Measurements from ENCODE around the gene TRIM47. TPM values are rescaled to one million over a fixed set of nuclear protein-coding genes. Genes with fewer than 3 reads are reported as not detected.

TRIM47 gene
- total RNA-seq, 1 experiment from 2014 or later: 86.7 TPM

- ChIA-PET CTCF (interaction anchor here (1.0 kb wide), 1 partner anchor 145 kb away, joined by 3 read pairs; no protein-coding TSS in a partner anchor), POLR2A (interaction anchor here (4.2 kb wide), 1 partner anchor 45 kb away, joined by 32 read pairs; a partner anchor contains a TSS), RAD21 (ENCODE audit: low non-redundant PET in 1 of 2, low total read pairs in 2 of 2, uncharacterized antibody in 2 of 2, unreplicated experiment in 2 of 2) (no interaction called here)
- Histone ChIP-seq H3K27ac (ENCODE audit: low read depth, low read length) (no peak overlapping the region), H3K4me2 (ENCODE audit: low read length) (no peak overlapping the region), H3K4me1 (ENCODE audit: control insufficient read depth in 1 of 2, insufficient read depth in 2 of 2, low read length in 2 of 2) (0 out of 4 replicates have a peak, but pooled peaks cover 0 to 3% of the 10 kb centered on the region in 2 experiments), H3K4me3 (replicated peaks in 1 of 2; ENCODE audit: low read depth in 1 of 2, low read length in 2 of 2) (no peak overlapping the region), H3K9me2 (ENCODE audit: insufficient read depth) (no peaks in the 10 kb centered on the region), H2AFZ (ENCODE audit: low read depth, low read length, poor library complexity, severe bottlenecking) (no peak overlapping the region), H3K9me3 (ENCODE audit: control insufficient read depth in 1 of 2, insufficient read depth in 1 of 2, low read depth in 1 of 2, low read length in 2 of 2) (no peaks in the 10 kb centered on the region), H3K79me2 (ENCODE audit: insufficient read depth, low read length) (no peaks in the 10 kb centered on the region), H3K9ac (ENCODE audit: low read length) (no peak overlapping the region), H3K27me3 (ENCODE audit: insufficient read depth, low read length) (no peaks in the 10 kb centered on the region), H3K36me3 (ENCODE audit: control insufficient read depth in 1 of 2, insufficient read depth in 2 of 2, low read length in 2 of 2) (peaks cover 15 to 24% of the 10 kb centered on the region in 2 experiments; a peak in 3 of 4 replicates), H4K20me1 (ENCODE audit: insufficient read depth) (no peaks in the 10 kb centered on the region)
- TF ChIP-seq CBX3 (IDR thresholded peaks at IDR 0.05; ENCODE audit: low read depth) (no peak), SP1 (IDR thresholded peaks at IDR 0.05; ENCODE audit: low read depth) (no peak), EZH2phosphoT487 (IDR thresholded peaks at IDR 0.05; ENCODE audit: borderline replicate concordance) (no peak), JUND (IDR thresholded peaks at IDR 0.05) (no peak), POLR2A (IDR thresholded peaks at IDR 0.05; ENCODE audit: borderline replicate concordance, extremely low read depth, insufficient read depth, insufficient read length) (no peak), SIN3A (IDR thresholded peaks at IDR 0.05; ENCODE audit: low read depth) (no peak), EGR1 (IDR thresholded peaks at IDR 0.05; ENCODE audit: low read depth) (no peak), POLR2AphosphoS5 (IDR thresholded peaks at IDR 0.05; ENCODE audit: low read depth, low read length) (no peak), RAD21 (IDR thresholded peaks at IDR 0.05; ENCODE audit: low read depth) (no peak), MAX (IDR thresholded peaks at IDR 0.05) (no peak), REST (IDR thresholded peaks at IDR 0.05; ENCODE audit: low read depth) (no peak)
- TF ChIP-seq, protein P1, sequence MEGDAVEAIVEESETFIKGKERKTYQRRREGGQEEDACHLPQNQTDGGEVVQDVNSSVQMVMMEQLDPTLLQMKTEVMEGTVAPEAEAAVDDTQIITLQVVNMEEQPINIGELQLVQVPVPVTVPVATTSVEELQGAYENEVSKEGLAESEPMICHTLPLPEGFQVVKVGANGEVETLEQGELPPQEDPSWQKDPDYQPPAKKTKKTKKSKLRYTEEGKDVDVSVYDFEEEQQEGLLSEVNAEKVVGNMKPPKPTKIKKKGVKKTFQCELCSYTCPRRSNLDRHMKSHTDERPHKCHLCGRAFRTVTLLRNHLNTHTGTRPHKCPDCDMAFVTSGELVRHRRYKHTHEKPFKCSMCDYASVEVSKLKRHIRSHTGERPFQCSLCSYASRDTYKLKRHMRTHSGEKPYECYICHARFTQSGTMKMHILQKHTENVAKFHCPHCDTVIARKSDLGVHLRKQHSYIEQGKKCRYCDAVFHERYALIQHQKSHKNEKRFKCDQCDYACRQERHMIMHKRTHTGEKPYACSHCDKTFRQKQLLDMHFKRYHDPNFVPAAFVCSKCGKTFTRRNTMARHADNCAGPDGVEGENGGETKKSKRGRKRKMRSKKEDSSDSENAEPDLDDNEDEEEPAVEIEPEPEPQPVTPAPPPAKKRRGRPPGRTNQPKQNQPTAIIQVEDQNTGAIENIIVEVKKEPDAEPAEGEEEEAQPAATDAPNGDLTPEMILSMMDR (IDR thresholded peaks at IDR 0.05 in 2 of 3, conservative IDR thresholded peaks at IDR 0.05 in 1 of 3; ENCODE audit: borderline replicate concordance in 1 of 3, insufficient read depth in 1 of 3, low read depth in 2 of 3, low read length in 2 of 3): no peak
- no peak for DNase-seq (ENCODE audit: low read depth, low spot score)
- no TSS peak for BruUV-seq (replicated peaks)
- intact Hi-C loops (cut with micrococcal nuclease): no loop called here
- no peak for ATAC-seq
Measured at GRCh38 chr17:75824666-75825065, 53.7 kb downstream of the TRIM47 start.

Other genes with a start within 250 kb of the TRIM47 start
- gene SMIM5, start 245.1 kb downstream of the TRIM47 start, total RNA-seq (2021; ENCODE audit: unreplicated experiment): 0.12 TPM
- 83.3 TPM for gene RECQL5, start 211.4 kb downstream of the TRIM47 start, total RNA-seq (2021; ENCODE audit: unreplicated experiment)
- 149 TPM for gene SAP30BP, start 211.2 kb downstream of the TRIM47 start, total RNA-seq (2021; ENCODE audit: unreplicated experiment)
- gene ITGB4, start 157.1 kb downstream of the TRIM47 start, total RNA-seq (2021; ENCODE audit: unreplicated experiment): 568 TPM
- gene GALK1, start 113.4 kb downstream of the TRIM47 start, total RNA-seq (2021; ENCODE audit: unreplicated experiment): 57.8 TPM
- 40.6 TPM for gene UNK, start 93.8 kb downstream of the TRIM47 start, total RNA-seq (2021; ENCODE audit: unreplicated experiment)
- 20.2 TPM for gene UNC13D, start 34.2 kb downstream of the TRIM47 start, total RNA-seq (2021; ENCODE audit: unreplicated experiment)
- 132 TPM for gene WBP2, start 23.2 kb downstream of the TRIM47 start, total RNA-seq (2021; ENCODE audit: unreplicated experiment)
- 53.0 TPM for gene TRIM65, start 18.4 kb upstream of the TRIM47 start, total RNA-seq (2021; ENCODE audit: unreplicated experiment)
- 219 TPM for gene MRPL38, start 26.3 kb upstream of the TRIM47 start, total RNA-seq (2021; ENCODE audit: unreplicated experiment)
- gene FBF1, start 62.5 kb upstream of the TRIM47 start, total RNA-seq (2021; ENCODE audit: unreplicated experiment): 22.8 TPM
- 50.2 TPM for gene ACOX1, start 100.6 kb upstream of the TRIM47 start, total RNA-seq (2021; ENCODE audit: unreplicated experiment)
- 18.5 TPM for gene TEN1, start 100.7 kb upstream of the TRIM47 start, total RNA-seq (2021; ENCODE audit: unreplicated experiment)
- 7.1 TPM for gene CDK3, start 122.3 kb upstream of the TRIM47 start, total RNA-seq (2021; ENCODE audit: unreplicated experiment)
- gene EVPL, start 148.7 kb upstream of the TRIM47 start, total RNA-seq (2021; ENCODE audit: unreplicated experiment): 58.0 TPM
- gene SRP68, start 193.9 kb upstream of the TRIM47 start, total RNA-seq (2021; ENCODE audit: unreplicated experiment): 152 TPM
- gene GALR2, start 196.2 kb upstream of the TRIM47 start, total RNA-seq (2021; ENCODE audit: unreplicated experiment): 0.27 TPM
- not detected for gene ZACN, start 200.6 kb upstream of the TRIM47 start, total RNA-seq (2021; ENCODE audit: unreplicated experiment)
- 114 TPM for gene EXOC7, start 225.2 kb upstream of the TRIM47 start, total RNA-seq (2021; ENCODE audit: unreplicated experiment)

All from HCT116 (cell line).